Measurements from ENCODE around the gene TRPM5. TPM values are rescaled to one million over a fixed set of nuclear protein-coding genes. Genes with fewer than 3 reads are reported as not detected.

The TRPM5 gene
- total and polyA plus RNA-seq, 3 donors from 2014 or later = 0.46 to 1.1 (median 0.94) TPM

DNA sequence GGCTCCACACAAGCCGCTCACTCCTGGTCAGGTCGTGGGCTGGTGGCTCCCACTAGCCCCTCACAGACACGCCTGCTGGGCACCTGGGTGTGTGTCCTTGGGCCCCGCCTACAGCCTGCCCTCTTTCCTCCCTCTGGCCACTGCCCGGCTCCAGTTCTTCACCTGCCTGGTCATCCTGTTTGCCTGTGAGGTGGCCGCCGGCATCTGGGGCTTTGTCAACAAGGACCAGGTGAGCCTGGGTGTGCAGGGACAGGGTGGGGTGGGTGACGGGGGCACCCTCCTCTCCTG lies 49.6 kb downstream of the TRPM5 start:
- DNase-seq = no peak
- Histone ChIP-seq H3K9me3 (no peaks in the 10 kb centered on the region), H3K4me1 (peaks cover 19% of the 10 kb centered on the region), H3K27ac (no peak overlapping the region), H3K36me3 (ENCODE audit: low read depth, missing control alignments) (no peaks in the 10 kb centered on the region), H3K27me3 (no peaks in the 10 kb centered on the region), H3K4me3 (no peak overlapping the region)
- intact Hi-C loops (cut with DNase I; ENCODE audit: low total_unique reads) = no loop called here
- 78 to 79% methylated on average over 5 to 8 of the region's 8 CpGs for WGBS, 2 donors
- TF ChIP-seq POLR2A (IDR thresholded peaks at IDR 0.05) = no peak
- TF ChIP-seq, protein P1, sequence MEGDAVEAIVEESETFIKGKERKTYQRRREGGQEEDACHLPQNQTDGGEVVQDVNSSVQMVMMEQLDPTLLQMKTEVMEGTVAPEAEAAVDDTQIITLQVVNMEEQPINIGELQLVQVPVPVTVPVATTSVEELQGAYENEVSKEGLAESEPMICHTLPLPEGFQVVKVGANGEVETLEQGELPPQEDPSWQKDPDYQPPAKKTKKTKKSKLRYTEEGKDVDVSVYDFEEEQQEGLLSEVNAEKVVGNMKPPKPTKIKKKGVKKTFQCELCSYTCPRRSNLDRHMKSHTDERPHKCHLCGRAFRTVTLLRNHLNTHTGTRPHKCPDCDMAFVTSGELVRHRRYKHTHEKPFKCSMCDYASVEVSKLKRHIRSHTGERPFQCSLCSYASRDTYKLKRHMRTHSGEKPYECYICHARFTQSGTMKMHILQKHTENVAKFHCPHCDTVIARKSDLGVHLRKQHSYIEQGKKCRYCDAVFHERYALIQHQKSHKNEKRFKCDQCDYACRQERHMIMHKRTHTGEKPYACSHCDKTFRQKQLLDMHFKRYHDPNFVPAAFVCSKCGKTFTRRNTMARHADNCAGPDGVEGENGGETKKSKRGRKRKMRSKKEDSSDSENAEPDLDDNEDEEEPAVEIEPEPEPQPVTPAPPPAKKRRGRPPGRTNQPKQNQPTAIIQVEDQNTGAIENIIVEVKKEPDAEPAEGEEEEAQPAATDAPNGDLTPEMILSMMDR (IDR thresholded peaks at IDR 0.05) = no peak

Other genes starting within 250 kb of the TRPM5 start
- gene ASCL2, start 173.9 kb downstream of the TRPM5 start, total RNA-seq = 1 to 10 TPM; 4.8 to 5.8 TPM
- 1.3 TPM for gene ASCL2, start 173.9 kb downstream of the TRPM5 start, polyA plus RNA-seq (ENCODE audit: insufficient read depth, low read depth, low replicate concordance)
- gene C11orf21, start 142.6 kb downstream of the TRPM5 start, total RNA-seq = under 1 TPM; 0.12 to 0.47 TPM
- gene C11orf21, start 142.6 kb downstream of the TRPM5 start, polyA plus RNA-seq (ENCODE audit: insufficient read depth, low read depth, low replicate concordance) = 0.88 TPM
- gene TSPAN32, start 142.5 kb downstream of the TRPM5 start, total RNA-seq = 1 to 10 TPM; 1.0 to 1.1 TPM
- gene TSPAN32, start 142.5 kb downstream of the TRPM5 start, polyA plus RNA-seq (ENCODE audit: insufficient read depth, low read depth, low replicate concordance) = 1.5 TPM
- 100 to 1,000 TPM; 541 to 829 TPM for gene CD81, start 67.2 kb downstream of the TRPM5 start, total RNA-seq
- 665 TPM for gene CD81, start 67.2 kb downstream of the TRPM5 start, polyA plus RNA-seq (ENCODE audit: insufficient read depth, low read depth, low replicate concordance)
- gene TSSC4, start 43.8 kb downstream of the TRPM5 start, total RNA-seq = 10 to 100 TPM; 87.4 to 95.5 TPM
- 133 TPM for gene TSSC4, start 43.8 kb downstream of the TRPM5 start, polyA plus RNA-seq (ENCODE audit: insufficient read depth, low read depth, low replicate concordance)
- gene KCNQ1, start 494 bp upstream of the TRPM5 start, total RNA-seq = 10 to 100 TPM; 12.8 to 24.2 TPM
- gene KCNQ1, start 494 bp upstream of the TRPM5 start, polyA plus RNA-seq (ENCODE audit: insufficient read depth, low read depth, low replicate concordance) = 6.0 TPM

Measured in testis (tissue), 3 donors.